Stimulated activated CD4-positive, alpha-beta T cell treated with anti-CD3 and anti-CD28 coated beads, Interleukin-4, amount 100 ng/mL, for 1 hour (primary cell): ENCODE data around the gene CDK10.

Experiments used
- DNase-seq: peaks from one replicate; pipeline ENCODE4 v3.0.0-alpha.2; 2020

CDK10 gene

GRCh38 chr16:89716916-89717687 is 30.6 kb downstream of the CDK10 start:
- no peak for DNase-seq

GRCh38 chr16:89717688-89718505 is 31.4 kb downstream of the CDK10 start:
- DNase-seq = no peak

- no peak for DNase-seq
Observed at GRCh38 chr16:89720551-89720812, 34.0 kb downstream of the CDK10 start.

GRCh38 chr16:89720813-89721545 is 34.5 kb downstream of the CDK10 start, which contains the start of the genes VPS9D1 and ZNF276:
Gene VPS9D1, minus strand, starts transcription at chr16:89720898. Its CDS starts 37 bp downstream, at chr16:89720861.
Gene ZNF276, plus strand, starts transcription at chr16:89721537. Its CDS starts 104 bp downstream, at chr16:89721641.
- DNase-seq = peak; percentile 88

GRCh38 chr16:89721546-89722391 is 35.3 kb downstream of the CDK10 start:
- peak; percentile 82 for DNase-seq

GRCh38 chr16:89722392-89723278 is 36.1 kb downstream of the CDK10 start:
- peak; percentile 52 for DNase-seq

GRCh38 chr16:89723279-89724250 is 37.1 kb downstream of the CDK10 start:
- peak; percentile 64 for DNase-seq

GRCh38 chr16:89727406-89728120 is 41.1 kb downstream of the CDK10 start:
- no peak for DNase-seq

- no peak for DNase-seq
Observed at GRCh38 chr16:89729293-89729692, 42.8 kb downstream of the CDK10 start.

- no peak for DNase-seq
Observed at GRCh38 chr16:89729863-89730593, 43.5 kb downstream of the CDK10 start.

- no peak for DNase-seq
Observed at GRCh38 chr16:89730610-89731234, 44.2 kb downstream of the CDK10 start.

GRCh38 chr16:89732142-89732917 is 45.8 kb downstream of the CDK10 start:
- no peak for DNase-seq

GRCh38 chr16:89732918-89733242 is 46.4 kb downstream of the CDK10 start:
- no peak for DNase-seq

GRCh38 chr16:89733322-89733721 is 46.8 kb downstream of the CDK10 start:
- no peak for DNase-seq

- DNase-seq = no peak
Observed at GRCh38 chr16:89733792-89734191, 47.3 kb downstream of the CDK10 start.

- no peak for DNase-seq
Observed at GRCh38 chr16:89736554-89736953, 50.1 kb downstream of the CDK10 start.

- DNase-seq = peak; percentile 47
Observed at GRCh38 chr16:89737341-89738071, 51.0 kb downstream of the CDK10 start.
